HG03378 (cell line): ENCODE measurements around the gene RGSL1.

ENCODE experiments used
- ATAC-seq: cut with Tn5 transposase; IDR thresholded peaks from one replicate; pipeline ENCODE4 v1.9.1; 2021; ENCODE audit warnings: mild to moderate bottlenecking, moderate library complexity; ENCODE audit not compliant: unreplicated experiment

RGSL1 gene

DNA sequence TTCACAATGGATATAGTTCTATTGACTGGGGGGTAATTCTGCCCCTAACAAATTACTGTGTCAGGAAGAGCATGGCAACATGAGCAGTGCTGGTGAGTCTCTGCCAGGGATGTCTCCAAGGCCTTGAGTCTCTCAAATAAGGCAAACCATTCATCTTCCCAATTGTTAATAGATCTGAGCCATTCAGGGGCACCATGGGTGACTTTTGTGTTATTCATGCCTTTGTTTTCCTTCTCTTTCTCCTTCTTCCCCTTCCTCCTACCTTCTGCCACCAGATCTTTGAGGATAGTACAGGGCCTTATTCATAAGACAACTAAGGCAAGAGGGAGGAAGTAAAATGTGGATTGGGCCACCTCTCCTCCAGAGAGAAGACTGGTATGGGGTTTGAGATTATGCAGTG, at the start of gene RGSL1:
Gene RGSL1 (plus strand): TSS at position 60 of the 400 bp plus-strand sequence. CDS start 20 bp downstream, at position 80.
- ATAC-seq: no peak

DNA sequence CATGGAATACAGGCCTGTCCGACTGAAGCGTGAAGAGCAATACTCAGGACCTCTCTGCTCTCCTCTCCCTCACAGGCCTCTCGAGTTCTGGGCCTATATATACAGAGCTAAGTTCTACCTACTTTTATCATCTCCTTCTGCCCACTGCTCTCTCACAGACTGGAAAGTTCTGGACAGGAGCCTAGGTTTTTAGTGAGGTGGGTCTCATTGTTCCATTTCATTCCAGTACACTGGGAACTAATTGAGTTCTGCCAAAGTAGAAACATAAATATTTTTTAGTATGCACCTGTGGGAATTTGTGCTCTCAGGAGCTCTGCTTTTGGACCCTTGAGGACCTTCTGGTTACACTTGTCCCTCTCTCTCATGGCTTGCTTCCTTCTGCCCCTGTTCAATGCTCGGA, 49.4 kb upstream of the RGSL1 start, which contains the start of gene TEDDM1:
Gene TEDDM1 (minus strand): TSS at position 101 of the 400 bp plus-strand sequence. CDS start 182 bp downstream, outside the sequence.
- ATAC-seq: no peak

DNA sequence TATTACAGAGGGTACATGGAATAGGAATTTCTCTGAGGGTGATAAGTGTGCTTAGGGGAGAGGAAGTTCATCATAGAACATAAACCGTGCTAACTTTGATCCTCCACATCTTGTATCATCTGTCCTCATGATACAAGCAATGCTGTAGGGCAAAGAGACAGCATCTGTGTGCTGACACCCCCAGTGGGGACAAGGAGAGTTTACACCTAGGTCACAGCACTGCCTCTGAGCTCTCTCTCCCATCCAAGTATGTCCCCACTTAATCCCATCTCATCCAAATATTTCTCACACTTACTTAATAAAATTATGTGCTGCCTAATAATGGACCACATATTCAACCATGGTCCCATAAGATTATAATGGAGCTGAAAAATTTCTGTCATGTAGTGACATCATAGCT, 45.2 kb upstream of the RGSL1 start:
- no peak for ATAC-seq

- ATAC-seq: no peak
These were observed 44.4 kb upstream of the RGSL1 start for GRCh38 chr1:182405578-182405977.

DNA sequence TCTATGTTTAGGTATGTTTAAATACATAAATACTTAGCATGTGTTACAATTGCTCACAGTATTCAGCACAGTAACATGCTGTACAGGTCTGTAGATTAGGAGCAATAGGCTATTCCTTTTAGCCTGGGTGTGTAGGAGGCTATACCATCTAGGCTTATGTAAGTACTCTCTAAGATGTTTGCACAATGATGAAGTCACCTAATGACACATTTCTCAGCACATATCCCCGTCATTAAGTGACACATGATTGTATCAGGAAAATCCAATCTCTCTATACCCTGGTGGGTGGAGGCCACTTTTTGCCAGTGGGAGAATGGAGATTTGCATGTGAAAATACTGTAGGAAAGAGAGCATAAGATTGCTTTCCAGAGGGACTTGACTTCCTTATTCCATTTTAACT, 43.9 kb upstream of the RGSL1 start:
- ATAC-seq: no peak

GRCh38 chr1:182407724-182408123, 42.2 kb upstream of the RGSL1 start:
- ATAC-seq: no peak

DNA sequence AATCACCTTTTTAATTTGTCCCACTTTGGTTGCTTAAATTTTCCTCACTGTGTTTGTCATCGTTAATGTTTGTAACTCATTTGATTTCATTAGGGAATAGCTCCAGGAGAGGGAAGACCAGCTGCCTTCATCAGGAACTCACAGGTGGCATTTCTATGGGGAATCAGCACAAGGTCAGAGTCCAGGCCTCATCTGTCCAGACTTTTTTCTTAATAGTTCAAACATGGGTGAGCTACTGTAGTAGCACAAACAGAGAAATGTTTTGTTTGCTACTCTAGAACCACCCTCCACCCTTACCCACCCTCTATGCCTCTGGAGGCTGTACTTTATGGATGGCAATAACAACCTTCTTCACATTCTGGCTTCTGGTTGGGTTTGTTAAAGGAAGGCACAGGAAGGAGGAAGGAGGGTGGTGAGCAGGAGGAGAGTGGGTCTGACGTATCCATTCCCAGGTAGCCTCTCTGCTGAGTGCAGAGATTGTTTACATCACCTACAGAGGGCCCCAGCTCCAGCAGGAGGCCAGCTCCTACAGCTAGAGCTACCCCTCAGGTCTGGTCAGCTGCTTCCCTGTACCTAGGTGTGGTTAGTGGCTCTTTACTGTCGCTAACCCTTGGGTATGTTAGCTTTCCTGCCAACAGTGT, 41.4 kb upstream of the RGSL1 start:
- no peak for ATAC-seq

DNA sequence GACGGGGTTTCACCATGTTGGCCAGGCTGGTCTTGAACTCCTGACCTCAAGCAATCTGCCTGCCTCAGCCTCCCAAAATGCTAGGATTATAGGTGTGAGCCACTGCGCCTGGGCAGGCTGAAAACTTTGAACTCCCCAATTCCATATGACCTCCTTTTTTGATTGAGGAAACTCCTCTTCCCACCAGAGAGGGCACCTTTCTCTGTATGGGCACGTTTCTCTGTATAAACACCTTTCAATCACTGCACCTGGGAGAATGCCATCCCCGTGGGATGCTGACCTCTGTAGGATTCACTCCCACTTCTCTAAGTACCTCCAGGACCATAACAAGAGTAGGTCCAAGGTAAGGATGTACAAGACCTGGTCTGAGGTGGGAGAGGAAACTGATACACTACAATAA, 39.8 kb upstream of the RGSL1 start:
- no peak for ATAC-seq

DNA sequence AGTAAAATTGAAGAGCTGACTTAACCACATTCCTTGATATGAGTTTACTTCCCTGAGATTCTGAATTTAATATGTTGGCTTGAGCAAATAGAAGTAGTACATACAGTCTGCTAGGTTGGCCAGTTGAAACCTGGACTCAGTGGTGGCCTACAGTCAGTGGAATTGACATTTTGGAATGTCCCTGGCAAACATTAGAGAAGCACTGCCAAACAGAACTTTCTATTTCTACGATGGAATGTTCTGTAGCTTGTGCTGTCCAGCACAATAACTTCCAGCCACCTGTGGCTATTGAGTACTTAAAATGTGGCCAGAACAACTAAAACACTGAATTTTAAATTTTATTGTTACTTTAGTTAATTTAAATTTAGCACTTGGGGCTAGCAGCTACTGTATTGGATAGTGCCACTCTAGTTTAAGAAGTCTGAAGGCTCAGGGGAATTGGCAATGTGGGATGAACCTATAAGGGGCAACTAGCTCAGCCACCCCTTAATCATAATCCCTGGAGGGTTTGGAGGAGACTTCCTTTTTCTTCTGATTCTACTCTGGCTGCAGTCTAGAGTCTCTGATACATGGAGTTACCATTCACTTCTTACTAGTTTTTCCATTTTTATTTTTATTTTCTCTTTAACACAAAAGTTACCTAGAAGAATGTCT, 39.2 kb upstream of the RGSL1 start:
- ATAC-seq: no peak

- no peak for ATAC-seq
These were observed 36.5 kb upstream of the RGSL1 start for GRCh38 chr1:182413486-182413885.

- no peak for ATAC-seq
These were observed 36.0 kb upstream of the RGSL1 start for GRCh38 chr1:182413969-182414368.

DNA sequence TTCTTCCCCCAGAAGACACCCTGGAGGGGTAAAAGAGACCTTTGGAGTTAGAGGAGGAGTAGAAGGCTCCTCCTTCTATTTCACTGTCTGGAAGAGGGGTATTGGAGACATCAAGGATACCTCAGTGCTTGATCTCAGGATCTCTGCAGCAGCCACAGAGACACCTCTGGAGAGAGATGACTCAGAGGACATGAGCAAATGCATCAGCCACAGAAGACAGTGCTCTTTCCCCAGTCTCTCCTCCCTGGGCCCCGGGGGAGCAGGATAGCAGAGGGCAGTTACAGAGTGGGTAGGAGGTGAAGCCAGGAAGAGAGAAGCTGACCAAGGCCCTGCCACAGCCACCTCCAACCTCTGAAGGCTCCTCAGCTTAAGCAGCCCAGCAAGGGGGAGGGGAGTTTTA, 34.2 kb upstream of the RGSL1 start:
- ATAC-seq: no peak

- peak; percentile 69 for ATAC-seq
These were observed 23.2 kb upstream of the RGSL1 start for GRCh38 chr1:182426442-182427430.

- no peak for ATAC-seq
These were observed 21.9 kb upstream of the RGSL1 start for GRCh38 chr1:182428043-182428442.

DNA sequence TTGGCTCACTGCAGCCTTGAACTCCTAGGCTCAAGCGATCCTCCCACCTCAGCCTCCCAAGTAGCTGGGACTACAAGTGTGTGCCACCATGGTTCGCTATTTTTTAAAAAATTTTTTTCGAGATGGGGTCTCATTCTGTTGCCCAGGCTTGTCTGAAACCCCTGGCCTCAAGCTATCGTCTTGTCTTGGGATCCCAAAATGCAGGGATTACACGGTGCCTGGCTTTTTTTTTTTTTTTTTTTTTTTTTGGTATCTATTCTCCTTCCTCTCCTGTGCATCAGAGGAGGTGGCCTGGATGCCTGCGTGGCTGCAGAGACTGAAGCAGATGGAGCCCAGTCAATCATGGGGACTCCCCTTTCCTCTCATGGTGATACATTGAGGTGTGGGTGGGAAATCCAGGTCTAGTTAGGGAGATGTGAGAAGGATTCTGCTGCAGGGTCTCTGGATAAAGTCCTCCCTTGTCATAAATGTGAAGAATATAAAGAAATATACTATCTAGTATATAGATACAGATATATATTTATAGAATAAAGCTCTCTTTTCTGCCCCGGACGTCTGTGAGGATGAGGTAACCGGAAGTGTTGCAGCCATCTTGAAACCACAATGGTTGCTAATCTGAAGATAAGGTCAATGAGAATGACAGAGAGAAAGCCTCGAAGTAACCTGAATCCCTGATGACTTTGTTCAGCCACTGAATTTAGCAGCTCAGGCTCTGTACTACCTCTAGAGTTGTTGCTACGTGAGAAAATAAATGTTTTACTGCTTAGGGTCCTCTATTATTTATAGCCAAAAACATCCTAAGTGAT, 19.5 kb upstream of the RGSL1 start:
- peak; percentile 35 for ATAC-seq

DNA sequence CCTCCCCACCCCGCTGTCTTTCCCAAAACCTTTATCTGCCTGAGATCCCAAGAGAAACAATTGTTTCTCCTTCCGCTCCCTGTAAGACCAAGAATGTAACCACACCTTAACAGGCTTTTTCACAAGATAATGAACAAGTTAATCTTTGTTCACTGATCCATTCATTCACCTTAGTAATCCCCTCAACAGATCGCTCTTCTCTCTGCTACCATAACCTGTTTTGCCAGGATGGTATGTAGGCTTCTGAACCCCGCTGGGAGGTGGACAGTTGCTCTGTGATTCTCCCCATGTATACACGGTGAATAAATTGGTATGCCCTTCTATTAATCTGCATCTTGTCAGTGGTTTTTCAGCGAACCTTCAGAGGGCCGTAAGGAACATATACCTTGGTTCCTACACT, 18.7 kb upstream of the RGSL1 start:
- no peak for ATAC-seq

- no peak for ATAC-seq
These were observed 16.4 kb upstream of the RGSL1 start for GRCh38 chr1:182433580-182433979.

GRCh38 chr1:182438326-182438725, 11.6 kb upstream of the RGSL1 start:
- ATAC-seq: no peak

DNA sequence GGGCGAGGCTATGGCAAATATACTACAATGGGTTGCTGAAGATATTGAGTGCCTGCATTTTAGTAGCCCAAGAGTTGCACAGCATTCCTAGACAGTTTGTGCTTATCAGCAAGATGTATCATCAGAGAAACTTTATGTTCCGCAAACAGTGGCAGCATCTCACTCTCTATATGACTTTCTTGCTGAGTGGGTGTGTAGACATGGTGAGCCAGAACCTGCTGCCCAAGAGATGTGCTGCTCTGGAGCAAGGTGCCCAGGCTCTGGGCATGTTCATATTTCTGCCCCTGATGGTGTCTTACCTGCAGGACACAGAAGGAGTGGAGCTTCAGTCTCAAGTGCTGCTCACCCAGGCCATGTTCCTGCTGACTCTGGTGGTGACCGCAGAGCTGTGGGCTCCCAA, 8.2 kb upstream of the RGSL1 start:
- ATAC-seq: no peak

DNA sequence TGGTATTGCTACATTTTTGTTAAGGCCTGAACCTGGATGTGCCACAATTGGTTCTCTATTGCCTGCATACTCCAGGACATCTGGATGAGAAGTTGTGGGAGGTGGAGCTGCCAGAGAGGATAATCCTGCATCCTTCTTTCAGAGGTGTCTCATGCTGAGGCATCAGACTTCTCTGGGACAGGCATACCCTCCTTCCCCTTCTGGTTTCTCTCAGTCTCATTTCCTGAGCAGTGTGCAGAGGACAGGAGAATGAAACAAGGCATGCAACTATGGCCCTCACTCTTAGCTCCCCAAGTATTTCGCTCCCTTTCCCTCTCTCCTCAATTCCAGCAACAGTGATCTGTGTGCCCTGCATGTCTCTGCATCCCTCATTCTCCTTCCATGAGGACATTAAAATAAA, 7.6 kb upstream of the RGSL1 start:
- ATAC-seq: no peak

- ATAC-seq: no peak
These were observed 5.4 kb upstream of the RGSL1 start for GRCh38 chr1:182444497-182444896.
